Endothelial cell of hepatic sinusoid (primary cell): ENCODE measurements around the gene SGPP2.

Source experiments
- in situ Hi-C: cut with HindIII; loops from 2 replicates; pipeline ENCODE4 v1.10.0; 2017; ENCODE audit warnings: low sequenced_read_pairs

Gene SGPP2

DNA sequence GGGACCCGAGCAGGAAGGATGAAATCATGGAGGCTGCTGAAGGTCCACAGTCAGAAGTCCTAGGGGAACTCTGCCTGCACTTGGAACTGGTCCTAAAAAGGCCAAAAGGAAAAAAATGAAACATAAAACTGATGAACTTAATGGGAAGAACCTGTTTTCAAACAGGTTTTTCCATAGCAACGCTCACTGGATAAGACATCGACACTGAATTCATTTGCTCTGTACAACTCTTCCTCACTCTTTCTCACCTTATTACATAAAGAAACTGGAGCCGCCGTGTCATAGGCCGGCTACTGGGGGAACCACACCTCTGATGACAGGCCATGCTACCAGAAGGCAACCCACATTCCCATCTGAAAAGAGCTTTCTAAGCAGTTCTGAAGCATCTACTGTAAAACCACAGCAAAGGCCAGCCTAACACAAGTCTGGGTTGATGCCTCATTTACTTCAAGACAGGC lies 147.9 kb downstream of the SGPP2 start:
- in situ Hi-C loops = no loop called here

DNA sequence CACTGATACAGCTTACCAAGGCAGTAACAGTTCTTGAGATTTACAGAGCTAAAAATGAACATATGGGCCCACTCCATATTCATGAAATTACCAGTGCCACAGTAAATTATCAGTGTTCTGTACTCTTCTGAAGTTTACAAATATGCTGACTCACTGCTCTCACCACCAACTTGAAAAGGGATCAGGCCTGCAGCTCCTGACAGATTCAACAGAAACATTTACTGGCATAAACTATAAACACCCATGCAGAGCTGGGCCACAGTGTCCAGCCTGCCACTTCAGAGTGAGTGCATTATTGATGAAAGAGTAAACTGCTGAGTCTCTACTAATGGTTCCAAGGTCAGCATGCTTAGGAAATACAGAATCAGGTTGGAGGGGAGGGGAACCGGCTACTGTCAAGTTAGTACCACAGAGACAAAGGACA lies 148.4 kb downstream of the SGPP2 start:
- in situ Hi-C loops = no loop called here

DNA sequence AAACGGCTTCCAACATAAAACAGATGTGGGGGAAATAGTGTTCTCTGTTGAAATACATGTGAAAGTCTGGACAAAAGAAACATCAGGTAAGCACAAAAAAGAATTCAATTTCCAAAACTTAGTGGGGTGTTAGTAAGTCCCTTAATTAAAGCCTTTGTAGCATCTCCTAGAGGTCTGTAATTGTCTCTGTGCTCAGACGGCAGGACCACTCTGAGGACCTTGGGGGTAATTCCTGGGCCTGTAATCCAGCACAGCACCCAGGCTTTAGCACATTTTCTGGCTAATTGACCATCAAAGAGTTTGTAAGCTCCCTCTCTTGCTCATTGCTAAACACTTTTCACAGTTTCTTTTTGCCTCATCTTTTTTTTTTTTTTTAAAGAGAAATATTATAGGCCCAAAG lies 151.3 kb downstream of the SGPP2 start:
- in situ Hi-C loops = loop anchor here (25.0 kb wide), 1 partner anchor 263 kb away; a partner anchor contains a TSS

DNA sequence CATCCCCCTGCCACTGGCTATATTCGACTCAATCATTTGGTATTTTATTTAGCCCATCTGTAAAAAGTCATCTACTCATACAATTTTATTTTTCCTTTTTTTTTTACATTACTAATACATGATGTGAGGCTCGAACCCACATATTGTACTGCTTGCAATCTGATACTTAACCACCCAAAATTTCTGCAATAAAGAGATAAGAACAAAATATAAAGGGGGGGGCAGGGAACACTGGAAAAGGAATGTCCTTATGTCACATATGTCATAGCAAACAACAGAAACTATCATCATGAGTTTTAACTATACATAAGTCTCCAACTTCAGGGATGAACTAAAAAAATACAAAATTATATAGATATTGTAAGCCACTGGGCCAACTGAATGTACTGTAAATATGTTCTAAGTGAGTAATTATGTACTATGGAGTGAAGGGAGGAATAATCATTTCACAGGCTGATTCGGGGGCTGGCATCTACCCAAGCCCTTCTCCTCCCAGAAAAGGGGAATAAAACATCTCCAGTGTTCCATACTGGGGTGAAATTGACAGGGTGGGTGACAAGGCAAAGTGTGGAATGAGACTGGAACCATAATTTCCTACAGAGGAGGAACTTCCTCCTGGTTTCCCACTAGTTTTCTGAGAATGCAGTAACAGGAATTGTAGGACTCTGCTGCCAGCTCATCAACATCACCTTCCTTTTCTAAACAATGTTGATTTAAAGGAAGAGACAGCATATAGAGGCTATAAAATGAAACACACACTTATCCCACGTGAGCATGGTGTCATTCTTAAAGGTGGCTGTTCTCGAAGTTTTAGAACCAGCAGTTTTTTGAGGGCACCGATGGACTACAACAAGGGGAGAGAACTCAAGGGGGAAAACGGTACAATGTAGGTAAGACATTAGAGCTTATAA lies 152.1 kb downstream of the SGPP2 start:
- in situ Hi-C loops = loop anchor here (25.0 kb wide), 1 partner anchor 264 kb away; a partner anchor contains a TSS

DNA sequence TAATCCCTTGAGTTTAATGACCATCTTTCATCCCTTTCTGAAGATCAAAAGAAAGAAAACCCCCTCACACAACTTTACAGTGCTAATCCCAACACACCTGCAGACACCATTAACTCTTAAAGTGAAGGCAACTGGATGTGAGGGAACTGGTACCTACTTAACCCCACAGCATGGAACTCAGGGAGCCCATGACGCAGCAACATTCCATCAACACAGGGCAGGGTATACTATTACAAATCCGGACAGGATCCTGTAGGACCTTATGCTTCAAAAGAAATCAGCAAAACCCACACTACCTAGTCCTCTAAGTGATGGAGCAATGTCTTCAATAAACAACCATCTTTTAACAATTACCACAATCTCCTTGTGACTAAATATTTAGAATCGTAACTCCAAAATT lies 153.0 kb downstream of the SGPP2 start:
- in situ Hi-C loops = loop anchor here (25.0 kb wide), 1 partner anchor 265 kb away; a partner anchor contains a TSS

DNA sequence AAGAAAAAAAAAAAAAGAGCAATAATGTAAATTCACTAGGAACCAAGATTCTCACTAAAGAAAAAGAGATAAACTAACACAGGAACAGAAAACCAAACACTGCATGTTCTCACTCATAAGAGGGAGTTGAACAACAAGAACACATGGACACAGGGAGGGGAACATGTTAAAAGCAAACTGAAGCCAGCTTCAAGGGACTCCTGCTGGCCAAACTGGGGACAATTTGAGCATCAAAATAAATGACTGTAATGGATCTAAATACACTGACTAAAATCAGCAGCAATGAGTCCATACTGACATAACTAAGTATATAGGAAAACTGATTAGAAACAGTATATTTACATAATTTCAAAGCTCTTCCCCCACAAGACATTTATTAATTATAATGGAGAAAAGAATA lies 158.6 kb downstream of the SGPP2 start:
- in situ Hi-C loops = loop anchor here (25.0 kb wide), 1 partner anchor 271 kb away; a partner anchor contains a TSS

DNA sequence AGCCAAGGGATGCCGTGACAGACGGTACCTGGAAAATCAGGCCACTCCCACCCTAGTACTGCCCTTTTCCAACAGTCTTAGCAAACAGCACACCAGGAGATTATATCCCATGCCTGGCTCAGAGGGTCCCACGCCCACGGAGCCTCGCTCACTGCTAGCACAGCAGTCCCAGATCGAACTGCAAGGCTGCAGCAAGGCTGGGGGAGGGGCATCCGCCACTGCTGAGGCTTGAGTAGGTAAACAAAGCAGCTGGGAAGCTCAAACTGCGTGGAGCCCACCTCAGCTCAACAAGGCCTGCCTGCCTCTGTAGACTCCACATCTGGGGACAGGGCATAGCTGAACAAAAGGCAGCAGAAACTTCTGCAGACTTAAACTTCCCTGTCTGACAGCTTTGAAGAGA lies 160.2 kb downstream of the SGPP2 start:
- in situ Hi-C loops = loop anchor here (25.0 kb wide), 1 partner anchor 272 kb away; a partner anchor contains a TSS

DNA sequence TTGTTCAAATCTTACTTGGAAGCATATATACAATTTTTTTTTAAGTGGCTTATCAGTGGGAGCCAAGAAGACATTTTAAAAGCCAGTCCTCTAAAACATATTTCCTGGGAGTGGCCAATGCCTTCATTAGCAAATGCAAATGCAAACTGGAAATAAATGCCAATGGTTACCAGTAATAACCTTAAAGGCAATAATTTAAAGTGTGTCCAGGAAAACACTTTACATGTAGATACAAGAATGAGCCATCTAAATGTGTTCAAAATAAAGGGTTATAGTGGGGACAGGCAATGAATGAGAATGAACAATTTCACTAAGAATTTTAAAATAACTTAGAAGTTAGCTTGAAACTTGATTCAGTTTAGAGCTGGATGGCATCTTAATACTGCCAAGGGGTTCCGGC lies 167.3 kb downstream of the SGPP2 start:
- in situ Hi-C loops = loop anchor here (25.0 kb wide), 1 partner anchor 279 kb away; a partner anchor contains a TSS

DNA sequence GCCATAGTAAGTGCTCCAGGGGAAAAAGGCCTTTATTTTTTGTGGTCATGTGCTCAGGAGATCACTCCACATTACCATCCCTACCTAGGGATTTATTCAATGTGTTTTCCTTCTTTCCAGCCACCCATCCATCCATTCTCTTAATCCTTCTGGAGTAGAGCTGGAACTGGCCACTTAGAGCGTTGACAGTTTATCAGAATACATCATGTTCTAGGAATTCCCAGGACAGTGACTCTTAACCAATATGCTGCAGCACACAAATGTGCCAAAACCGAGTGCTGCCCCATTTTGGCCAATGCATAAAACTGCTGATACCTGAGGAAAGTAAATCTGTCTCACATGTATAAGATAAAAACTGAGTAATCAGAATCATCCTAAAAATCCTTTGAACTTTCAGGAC lies 167.8 kb downstream of the SGPP2 start:
- in situ Hi-C loops = loop anchor here (25.0 kb wide), 1 partner anchor 280 kb away; a partner anchor contains a TSS

DNA sequence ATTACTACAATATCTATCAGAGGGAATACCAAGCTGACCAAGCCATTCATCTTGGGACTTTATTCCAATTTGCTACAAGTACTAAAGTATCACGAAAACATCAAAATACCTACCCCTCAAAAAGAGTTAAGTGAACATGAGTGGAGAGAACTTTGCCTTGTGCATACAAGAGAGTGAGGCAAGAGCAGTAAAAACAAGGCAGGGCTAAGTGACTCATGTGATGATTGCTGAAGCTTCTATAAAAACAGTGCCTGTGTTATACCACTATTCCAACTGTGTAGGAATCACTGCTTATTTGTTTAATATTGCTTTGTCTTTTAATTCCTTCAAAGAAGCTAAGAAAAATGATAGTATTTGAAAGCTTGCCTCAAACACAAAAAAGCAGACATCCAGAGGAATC lies 170.3 kb downstream of the SGPP2 start:
- in situ Hi-C loops = loop anchor here (25.0 kb wide), 1 partner anchor 282 kb away; a partner anchor contains a TSS

DNA sequence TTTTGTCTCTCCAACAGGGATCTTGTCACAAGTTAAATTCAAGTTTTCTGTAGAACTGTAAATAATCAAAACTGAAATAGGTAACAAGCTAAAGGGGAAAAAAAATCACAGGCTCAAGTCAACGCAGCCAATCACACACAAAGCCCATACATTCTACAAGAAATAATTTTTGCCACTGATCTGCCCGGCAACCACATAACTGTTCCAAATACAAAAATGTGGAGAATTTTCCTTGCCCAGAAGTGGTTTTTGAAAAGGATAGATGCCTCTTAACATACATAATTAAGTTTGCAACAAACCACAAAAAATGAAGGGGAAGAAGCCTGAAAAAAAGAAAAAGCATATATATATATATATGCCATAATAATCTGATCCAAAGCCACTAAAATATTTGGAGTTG lies 171.2 kb downstream of the SGPP2 start:
- in situ Hi-C loops = loop anchor here (25.0 kb wide), 1 partner anchor 283 kb away; a partner anchor contains a TSS

DNA sequence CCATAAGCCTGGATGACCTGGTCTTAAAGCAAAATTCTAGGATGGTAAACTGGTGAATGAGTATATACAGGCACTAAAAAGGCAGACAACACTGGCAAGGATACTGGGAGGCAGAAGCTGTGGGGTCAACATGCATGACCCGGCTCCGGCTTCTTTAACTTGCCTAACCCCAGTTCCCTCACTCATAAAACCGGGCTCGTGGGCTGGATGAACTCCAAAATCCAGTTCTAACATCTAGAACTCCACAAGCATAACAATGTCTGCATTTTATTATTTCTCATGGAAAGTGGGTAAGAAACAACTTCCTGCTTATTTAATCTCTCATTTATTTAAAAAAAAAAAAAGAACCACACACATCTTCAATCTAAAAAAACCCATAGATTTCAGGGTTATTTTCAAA lies 174.3 kb downstream of the SGPP2 start:
- in situ Hi-C loops = loop anchor here (25.0 kb wide), 1 partner anchor 286 kb away; a partner anchor contains a TSS

DNA sequence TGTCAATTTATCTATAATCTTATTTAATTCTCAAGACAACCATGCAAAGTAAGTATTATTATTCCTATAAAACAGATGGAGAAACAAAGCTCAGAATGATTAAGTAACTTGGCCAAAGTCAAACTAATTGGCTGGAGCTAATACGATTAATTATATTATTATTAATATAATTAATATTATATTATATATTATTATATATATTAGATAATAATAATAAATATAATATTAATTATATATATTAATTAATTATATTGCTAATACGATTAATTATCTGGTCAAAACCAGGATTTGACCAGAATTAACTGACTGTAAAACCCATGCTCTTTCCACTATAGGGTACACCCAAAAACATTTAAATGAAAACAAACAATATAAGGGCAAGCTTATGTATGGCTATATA lies 179.2 kb downstream of the SGPP2 start:
- in situ Hi-C loops = no loop called here

DNA sequence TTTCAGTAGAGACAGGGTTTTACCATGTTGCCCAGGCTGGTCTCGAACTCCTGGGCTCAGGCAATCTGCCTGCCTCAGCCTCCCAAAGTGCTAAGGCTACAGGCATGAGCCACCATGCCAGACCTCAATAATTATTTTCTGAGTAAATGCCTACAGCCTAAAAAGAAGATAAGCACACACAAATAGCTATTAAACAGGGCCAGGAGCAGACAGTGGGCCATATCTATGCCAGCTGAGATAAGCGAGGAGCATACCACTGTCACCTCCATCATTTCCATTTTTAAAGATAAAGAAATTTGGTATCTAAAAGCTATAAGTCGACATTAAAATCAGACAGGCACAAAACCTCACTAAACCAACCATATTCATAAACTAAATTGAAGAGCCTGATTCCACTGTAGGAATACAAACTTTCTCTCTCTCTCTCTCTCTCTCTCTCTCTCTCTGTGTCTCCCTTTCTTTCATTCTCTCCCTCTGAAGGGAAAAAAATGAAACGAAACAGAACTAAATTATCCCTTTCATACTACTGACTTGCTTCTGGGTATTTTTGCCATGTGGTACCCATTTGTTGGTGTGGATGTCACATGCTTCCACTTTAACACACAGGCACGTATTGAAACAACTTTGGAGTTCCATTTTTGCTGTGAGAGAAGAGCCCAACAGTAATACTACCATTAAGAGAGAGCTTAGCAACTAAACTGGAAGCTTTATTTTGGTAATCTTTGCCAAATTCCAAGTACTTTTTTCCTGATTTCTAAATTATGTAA lies 180.6 kb downstream of the SGPP2 start:
- in situ Hi-C loops = no loop called here

DNA sequence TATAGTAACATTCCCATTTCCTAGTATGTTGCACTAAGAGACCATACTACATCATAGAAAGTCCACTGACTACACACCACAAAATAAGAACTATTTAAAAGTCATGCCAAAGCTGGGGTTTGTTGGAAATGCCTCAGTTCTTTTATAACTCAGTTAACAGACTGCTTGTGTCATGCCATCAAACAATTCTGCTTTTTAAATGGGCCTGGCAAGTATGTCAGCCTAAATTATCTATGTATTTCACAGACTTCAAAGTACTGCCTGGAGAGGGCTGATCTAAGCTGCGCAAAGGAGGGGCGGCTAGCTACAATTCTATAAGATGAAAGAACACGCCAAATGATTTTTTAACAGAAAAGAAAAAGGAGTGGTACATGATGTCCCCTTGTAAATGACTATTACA lies 182.0 kb downstream of the SGPP2 start:
- in situ Hi-C loops = no loop called here

DNA sequence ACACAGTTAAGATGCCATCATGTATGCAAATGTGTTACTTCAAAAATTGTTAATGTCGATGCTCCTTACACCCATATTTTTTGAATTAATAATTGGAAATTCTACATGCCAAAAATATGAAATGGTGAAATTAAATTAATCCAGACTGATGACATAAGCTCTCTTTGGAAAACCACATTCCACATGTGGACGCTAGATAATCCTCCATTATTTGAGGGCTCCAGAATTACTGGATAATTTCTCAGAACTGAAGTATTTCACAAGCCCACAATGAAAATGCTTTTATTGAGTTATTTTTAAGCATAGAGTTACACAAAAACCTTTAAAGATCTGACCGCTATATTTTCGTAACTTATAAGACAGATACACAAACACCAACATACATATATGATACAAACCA lies 183.7 kb downstream of the SGPP2 start:
- in situ Hi-C loops = no loop called here

DNA sequence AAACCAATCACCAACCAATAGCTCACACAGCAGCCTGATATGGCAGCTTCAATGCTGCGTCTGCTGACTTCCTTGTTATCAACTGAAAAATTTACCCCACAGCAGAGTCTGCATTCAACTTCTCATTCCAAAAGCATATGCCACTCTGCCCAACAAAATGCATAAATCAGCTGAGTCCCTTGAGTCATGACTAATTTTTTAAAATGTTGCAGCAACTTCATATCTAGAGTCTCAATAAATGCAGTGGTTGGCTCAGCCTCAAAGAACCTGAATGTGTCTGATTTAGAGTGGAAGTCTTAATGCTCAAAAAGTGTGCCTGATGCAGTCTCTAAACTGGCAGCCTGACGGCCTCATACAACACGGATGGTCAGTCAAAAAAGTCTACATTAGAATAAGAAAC lies 185.0 kb downstream of the SGPP2 start:
- in situ Hi-C loops = no loop called here
